Stimulated activated CD4-positive, alpha-beta T cell treated with anti-CD3 and anti-CD28 coated beads, Interleukin-1b, Interleukin-23, amount 100 ng/mL, for 48 hours (primary cell): ENCODE results near the gene FNDC11.

Experiments used
- DNase-seq: peaks from one replicate; pipeline ENCODE4 v3.0.0-alpha.2; 2020

FNDC11 gene

DNA sequence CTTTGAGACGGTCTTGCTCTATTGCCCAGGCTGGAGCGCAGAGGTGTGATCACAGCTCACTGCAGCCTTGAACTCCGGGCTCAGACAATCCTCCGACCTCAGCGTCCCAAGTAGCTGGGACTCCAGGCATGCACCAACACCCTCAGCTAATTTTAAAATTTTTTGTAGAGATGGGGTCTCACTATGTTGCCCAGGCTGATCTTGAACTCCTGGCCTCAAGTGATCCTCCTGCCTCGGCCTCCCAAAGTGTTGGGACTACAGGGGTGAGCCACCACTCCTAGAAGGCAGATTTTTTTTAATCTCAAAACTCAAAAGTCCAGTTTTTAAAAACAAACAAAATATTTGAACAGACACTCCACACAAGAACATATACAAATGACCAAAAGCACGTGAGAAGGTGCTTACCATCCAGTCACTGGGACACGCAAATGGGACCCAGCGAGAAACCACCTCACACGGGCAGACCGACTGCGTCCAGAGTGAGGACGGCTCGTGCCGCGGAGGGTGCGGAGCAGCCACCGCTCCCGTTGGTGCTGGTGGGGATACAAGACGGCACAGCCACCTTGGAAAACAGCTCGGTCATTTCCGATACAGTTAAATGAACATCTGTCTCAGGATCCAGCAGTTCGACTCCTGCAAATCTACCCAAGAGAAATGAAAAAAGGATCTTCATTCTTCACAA is 28.6 kb downstream of the FNDC11 start:
- no peak for DNase-seq

DNA sequence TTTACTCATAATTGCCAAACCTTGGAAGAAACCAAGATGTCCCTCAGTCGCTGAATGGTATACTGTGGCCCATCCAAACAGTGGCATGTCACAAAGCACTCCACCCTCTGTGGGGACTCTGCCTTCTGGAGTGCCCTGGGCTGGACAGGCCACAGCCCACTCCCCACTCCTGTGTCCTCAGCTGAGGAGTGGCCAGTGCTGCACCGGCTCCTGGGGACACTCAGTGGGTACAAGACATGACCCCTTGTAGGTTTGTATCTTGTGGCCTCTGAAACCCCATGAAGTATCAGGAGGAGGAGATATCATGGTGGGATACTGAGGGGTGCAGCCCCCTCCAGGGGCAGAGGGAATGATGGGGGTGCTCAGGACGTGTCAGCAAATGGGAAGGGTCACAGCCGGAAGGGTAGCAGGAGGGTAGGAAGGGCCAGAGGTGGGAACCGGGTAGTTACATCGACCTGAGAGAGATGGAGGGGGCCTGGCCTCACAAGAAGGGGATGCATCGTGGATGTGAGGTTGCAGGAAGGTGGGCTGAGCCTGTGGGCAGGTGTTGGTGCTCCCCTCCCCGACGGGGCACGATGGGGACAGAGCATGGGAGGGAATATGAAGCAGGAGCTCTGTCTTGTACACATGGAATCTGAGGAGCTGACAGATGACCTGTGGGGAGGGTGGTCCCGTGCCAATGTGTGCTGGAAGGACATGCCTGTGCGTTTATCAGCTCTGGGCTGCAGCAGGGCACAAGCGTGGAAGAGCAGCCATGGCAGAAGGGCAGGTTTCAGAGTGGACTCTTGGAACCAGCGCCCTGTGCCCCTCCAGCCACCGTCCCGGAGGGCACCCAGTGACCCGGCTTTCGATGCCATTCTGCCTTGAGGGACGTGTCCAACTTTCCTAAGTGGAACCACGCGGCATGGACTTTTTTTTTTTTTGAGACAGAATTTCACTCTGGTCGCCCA is 31.9 kb downstream of the FNDC11 start:
- no peak for DNase-seq

DNA sequence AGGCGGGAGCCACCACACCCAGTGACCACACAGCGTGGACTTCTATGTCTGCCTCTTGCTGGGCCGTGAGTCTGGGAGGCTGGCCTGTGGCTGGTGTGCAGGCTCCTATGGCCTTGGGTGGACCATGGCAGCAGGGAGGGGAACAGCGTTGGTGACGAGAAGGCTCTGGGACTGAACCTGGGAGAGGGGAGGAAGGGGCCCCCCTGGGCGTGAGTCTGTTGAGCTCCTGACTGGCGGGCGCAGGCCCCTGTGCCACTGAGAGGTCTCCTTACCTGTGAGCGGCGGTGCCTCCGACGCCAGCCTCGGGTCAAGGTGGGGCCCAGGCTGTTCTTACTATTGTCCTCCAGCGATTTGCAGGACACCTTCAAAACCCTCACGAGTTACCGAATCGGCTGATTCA is 32.8 kb downstream of the FNDC11 start:
- no peak for DNase-seq

DNA sequence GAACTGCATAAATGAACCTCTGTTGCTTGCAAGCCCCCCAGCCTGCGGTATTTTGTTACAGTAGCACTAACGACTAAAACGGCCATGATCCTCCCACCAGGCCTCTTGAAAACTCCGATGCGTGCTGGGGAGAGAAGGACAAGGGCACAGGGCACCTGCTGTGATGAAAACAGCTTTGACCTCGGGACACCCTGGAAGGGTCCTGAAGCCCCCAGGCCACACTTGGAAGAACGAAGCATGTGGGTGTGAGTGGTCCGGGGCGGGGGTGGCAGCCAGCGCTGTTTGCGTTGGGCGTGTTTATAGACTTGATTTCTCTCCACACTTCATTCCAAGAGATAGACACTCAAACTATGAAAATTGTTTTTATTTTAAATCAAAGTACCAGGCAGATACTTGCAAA is 33.3 kb downstream of the FNDC11 start:
- no peak for DNase-seq

DNA sequence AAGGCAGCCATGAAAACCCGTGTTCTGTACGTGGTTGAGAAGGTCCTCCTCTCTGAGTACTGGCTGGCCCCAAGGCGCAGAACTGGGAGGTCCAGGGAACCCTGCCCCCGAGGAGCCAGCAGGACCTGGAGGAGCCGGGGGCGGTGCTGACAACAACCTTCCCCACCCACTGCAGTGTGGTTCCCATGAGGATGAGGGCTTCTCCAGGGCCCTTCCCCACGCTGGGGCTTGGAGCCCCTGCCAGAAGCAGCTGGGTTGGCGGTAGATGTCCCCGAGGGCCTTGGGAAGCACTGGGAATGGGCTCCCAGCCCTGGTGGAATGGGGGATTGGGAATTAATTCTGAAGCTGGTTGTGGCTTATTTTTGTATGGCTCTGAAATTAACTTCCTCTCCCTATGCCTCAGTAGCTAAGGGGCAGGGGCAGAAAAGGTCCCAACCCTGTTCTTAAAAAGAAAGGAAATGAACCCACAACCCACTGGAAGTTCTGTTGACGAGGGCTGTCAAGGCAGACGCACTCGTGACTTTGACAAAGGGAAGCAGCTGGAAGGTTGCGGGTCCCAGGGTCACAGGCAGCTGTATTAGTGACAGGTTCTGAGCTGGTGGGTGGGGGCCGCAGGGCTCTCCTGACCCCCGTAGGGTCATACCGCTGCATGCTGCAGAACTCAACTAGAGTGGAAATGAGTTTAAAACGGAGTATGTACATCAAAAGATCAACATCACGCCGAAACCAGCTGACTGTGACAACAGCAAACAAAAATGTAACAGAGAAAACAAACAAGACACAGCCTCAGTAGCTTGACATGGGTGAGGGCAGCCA is 34.0 kb downstream of the FNDC11 start:
- no peak for DNase-seq

DNA sequence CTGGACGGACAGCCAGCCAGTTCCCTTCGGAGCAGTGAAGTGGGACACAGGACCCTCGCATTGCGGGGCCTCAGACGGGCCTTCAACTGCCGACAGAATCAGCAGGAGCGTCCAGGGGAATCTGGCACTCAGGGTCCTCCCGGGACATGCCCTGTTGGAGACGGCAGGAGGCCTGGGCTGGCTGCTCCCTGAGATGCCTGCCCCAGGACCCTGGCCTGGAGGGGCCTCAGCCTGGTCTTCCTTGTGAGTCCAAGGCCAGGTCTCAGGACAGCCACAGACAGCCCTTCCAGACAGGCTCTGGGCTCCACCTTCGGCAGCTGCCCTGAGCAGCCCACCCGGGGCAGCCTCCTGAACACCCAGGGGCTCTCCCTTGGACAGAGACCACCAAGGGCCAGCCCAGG is 34.7 kb downstream of the FNDC11 start:
- DNase-seq: no peak

DNA sequence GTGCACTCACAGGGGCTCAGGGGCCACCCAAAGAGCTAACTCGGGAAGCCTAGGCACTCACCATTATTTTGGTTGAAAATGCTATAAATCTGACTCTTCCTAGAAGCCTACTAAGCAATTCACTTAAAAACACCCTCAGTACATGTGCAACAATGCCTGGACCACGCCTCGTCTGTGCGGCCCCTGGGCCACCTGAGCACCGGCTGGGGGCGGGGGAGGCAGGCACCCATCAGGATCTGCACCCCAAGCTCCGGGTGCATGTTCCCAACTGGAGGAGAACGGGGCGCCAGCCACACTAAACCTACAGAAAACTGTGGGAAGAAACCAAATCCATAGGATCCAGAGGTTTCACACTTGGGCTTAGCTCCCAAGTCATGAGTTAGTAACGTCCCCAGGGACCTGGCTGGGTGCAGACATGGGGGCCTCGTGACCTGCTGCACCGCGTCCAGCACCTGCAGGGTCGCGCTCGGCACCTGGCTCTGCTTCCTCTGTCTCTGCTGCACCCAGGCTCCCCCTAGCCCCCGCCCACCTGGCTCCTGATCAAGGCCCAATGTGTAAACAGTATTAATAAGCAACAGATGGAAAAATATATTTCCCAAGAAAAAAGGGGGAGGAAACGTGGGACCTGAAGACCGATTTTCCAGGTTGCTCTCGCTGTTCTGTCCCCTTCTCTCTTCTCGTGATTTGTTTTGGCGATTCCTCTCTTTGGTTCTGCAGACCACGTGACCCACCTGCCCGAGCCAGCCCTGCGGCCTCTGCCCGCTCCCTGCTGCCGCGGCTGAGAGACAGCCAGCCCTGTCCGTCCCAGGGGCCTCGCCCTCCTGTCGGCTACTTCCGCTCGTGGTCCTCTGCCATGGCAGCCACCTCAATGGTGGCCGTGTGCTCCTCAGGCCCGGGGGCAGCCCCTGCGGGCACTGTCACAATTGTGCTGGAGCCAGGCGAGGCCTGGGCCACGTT is 35.6 kb downstream of the FNDC11 start:
- no peak for DNase-seq

DNA sequence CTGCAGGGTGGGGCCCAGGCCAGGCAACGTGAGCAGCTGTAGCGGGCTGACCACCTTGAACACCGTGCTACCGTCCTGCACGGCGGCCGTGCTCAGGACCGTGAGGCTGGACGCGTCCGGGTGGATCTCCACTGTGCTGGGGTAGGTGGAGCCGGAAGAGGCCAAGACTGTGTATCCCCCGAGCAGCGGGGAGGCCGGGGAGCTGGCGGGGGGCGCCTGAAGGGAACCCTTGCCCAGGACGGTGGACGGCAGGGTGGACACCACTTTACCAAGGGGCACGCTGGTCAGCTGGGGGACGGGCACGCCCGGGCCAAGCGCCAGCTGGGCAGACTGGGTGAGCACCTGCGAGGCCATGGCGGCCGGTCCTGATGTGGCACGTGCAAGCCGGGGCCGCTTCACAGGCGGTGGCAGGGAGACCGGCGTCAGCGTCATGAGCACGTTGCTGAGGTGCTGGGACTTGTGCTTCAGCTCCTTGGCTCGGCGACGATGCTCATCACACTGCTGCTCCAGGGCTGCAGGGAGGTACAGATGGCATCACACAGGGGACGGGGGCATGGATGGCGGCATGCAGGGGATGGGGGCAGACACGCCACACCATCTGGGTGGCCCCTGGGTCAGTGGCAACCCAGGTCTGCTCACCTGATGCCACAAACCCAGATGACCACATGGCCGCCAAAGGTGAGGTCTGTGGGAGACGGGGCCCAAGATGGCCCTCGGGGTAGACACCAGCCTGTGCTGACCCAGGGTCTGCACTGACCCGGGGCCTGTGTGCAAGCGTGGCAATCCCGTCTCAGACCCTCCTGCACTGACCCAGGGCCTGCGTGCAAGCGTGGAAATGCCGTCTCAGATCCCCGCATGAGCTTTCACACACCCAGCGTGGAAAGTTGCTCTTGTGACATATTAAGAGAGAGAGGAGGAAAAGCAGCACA is 36.5 kb downstream of the FNDC11 start:
- no peak for DNase-seq

DNA sequence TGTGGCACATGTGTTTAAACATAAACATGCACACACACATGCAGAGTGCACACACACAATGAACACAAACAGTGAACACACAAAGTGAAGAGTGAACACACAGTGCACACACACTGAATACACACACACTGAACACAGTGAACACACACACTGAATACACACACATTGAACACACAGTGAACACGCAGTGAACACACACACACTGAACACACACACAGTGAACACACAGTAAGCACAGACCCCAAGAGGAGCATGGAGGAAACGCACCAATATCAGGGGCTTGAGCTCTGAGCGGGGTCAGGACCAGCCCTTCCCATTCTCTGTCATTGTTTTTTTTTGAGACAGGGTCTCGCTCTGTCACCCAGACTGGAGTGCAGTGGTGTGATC is 37.2 kb downstream of the FNDC11 start:
- DNase-seq: no peak

DNA sequence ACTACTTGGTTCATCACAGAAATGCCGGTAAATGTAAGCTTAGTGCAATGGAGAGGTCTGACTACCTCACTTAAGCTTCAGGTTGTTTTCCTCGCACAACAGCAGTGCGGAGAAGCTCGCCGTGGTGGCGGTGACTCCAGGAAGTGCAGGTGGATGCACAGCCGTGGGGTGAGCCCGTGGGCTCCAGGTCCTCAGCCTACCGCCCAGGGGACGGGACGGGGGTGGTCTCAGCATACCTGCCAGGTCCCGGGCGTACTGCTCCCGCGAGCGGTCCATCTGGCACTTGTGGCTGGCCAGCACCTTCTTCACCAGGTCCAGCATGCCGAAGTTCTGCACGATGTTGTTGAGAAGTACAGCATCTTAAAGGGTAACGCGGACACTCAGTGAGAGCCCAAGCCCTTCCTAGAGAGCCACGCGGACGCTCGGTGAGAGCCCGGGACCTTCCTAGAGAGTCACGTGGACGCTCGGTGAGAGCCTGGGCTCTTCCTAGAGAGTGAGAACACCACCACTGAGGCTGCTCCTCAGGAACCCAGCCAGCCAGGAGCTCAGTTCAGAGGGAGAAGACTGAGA is 37.9 kb downstream of the FNDC11 start:
- no peak for DNase-seq

DNA sequence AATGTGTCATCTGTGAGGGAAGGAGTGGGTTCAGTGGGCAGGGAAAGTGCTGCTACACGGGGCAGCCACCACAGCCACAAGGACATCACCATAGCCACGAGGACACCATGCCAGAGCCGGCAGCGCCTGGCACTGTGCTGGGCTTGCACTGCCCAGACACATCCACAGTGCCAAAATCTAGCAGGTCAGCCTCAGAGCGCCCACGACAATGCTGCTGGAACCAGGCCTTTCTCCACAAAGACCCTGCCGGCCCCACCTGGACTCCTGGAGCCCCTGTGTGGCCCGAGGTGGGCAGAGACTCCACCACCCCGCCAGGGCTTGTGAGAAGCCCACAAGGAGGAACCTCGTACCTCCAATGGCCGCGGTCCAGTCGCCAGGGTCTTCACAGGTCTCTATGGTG is 38.7 kb downstream of the FNDC11 start:
- no peak for DNase-seq

DNA sequence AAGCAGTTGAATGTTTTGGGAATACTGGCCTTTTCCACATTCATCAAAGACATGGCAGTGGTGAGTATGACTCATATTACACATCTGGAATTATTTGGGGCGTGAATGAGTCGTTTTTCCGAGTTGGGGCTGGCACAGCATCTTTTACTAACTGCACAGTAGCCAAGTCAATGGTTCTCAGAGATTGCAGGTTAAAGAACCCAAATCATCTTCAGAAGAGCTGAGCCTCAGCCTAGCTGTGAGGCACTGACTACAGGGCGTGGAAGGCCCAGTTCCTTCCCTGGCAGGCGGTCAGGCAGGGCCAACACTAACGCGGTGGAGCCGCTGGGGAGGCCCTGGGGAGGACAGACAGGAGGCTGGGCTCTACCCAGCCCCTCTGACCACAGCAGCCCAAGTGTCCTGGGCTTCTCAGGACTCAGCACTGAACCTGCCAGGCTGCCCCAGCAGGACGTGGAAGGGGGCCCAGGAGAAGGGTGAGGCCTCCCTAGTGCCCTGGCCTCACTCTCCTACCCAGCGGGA is 40.1 kb downstream of the FNDC11 start:
- no peak for DNase-seq

DNA sequence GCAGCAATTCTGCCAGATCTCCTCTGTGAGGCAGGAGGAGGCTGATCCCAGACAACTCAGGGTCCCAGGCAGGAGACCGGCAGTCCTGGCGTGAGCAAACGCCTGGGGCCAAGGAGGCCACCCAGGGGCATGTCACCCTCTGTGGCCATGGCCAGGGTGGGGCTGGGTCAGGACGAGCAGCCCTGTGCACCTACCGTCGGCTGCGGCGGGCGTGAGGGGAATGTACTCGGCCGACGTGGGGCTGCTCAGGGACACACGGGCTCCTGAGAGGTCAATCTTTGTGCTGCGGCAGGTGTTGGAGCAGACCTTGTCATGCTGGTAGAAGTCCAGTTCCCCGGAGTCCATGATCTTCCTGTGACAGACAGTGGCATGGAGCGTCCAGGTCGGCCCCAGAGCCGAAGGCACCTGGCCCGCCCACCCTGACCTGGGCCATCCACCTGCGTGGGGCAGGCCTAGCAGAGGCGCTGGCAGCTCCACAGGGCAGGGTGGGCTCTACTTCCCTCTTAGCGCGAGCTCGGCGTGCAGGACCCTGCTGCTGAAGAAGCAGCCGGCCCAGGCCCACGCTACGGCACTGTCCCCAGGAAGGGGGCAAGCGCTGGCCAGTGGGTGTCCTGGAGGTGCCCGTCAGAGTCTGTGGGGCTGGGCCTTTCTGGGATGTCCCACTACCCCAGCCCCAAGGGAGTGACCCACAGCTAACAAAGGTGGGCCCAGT is 41.6 kb downstream of the FNDC11 start:
- no peak for DNase-seq

DNA sequence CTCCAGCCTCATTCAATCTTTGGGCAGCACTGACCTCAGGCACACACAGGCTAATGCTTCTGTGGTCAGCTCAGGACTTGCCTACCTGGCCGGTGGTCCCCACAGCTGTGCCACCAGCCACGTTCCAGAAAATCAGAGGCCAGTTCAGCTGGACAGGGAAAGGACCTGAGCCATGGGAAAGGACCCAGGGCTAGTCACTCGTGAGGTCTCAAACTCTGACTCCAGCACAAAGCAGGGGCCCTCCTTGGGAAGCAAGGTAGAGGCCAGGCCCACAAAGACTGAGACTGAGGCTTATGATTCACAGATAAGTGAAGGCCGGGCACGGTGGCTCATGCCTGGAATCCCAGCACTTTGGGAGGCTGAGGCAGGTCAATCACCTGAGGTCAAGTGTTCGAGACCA is 42.5 kb downstream of the FNDC11 start:
- DNase-seq: no peak

DNA sequence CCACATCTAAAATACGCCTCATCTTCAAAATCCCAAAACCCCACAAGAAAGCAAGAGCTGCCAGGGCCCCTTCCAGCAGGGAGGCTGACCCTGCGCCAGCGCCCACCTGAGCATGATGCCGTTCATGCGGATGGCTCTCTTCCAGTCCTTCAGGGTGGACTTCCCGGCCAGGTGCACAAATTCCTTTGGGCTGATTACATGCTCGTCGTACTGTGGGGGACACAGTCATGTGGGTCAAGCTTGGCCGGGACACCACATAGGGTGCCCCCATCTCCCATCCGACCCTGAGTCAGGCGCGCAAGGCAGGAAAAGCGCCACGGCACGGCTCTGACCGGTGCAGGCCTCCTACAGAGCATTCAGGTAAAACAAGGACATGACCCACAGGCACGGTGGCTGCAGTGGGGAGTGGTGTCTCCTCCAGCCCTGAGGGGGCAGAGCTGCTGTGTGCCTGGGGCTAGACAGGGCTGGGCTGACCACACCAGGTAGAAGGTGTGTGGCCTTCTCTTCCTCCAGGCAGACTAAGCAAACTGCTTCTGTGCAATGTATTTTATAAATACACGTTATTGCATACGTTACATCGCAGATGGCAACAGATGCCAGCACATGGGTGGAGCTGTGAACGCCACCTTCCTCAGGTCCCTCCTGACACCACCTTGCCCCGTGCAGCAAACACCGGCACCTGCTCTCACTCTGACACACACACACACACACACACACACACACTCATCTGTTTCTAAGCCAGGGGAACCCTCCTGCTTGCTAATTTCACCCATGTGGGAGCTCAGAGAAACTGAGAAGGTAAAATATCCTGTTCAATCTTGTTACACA is 43.9 kb downstream of the FNDC11 start:
- DNase-seq: no peak

DNA sequence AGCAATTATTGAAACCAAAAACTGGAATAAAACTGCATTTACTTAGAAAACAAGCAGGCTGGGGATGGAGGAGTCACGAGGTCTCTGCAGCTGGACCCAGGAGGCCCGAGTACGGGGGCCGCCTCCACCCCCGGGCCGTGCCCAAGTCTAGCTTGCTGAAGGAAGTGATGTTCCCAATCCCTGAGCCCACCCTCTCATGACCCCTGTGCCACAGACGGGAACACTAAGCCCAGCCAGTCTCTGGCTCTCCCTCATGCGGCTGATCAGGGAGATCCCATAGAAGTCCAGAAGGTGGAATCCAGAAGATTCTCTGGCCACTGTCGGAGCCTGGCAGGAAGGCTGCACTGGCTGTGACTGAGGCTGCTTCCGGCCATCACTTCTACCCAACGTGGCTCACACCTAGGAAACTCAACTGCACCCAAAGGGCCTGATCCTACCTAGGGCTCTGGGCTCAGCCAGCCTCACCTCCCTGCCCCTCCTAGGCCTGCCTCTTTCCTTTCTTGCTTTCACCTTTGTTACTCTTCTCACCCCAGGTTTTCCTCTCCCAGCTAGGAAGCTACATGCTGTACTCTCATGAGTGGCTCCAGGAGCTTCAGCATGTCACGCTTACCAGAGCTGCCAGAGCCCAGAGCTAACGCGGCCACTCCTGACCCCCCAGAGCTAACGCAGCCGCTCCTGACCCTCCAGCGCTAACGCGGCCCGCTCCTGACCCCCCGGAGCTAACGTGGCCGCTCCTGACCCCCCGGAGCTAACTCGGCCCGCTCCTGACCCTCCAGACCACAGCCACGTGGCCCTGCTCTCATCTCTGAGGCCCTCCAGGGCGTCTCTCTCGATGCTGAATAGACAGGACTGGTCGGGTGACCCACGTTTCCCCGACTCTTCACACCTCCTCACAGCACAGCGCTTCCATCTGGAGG is 44.8 kb downstream of the FNDC11 start:
- no peak for DNase-seq

DNA sequence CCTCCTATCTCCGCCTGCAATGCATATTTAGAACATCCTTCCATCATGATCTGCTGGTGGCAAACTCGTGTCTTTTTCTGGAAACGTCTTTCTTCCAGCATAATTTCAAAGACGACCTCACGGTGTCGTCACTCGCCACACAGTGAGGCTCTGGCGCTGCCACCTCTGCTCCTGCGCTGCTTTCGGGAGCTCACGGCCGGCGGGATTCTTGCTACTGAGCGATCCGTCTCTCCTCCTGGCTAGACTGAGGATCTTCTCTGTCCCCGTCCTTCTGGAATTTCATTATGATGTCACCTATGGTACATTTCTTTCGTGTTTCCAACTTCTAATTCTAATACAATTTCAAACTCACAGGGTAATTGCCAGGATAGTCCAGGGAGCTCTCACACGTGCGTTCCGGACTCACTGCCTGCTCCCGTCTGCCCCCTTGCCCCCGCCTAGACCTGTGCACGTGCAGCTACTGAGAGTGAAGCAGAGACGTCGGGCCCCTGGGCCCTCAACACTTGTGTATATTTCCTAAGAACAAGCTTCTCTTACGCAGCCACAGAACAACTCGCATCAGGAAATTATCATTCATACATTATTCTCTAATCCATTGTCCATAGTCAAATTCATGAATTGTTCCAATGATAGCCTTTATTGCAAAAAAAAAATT is 45.6 kb downstream of the FNDC11 start:
- no peak for DNase-seq
